Gastroesophageal sphincter (tissue), 3 donors: Measurements from ENCODE around the gene TP53BP2.

Experiments used
- EP300 ChIP-seq: sonication (generic); formaldehyde crosslinking; IDR thresholded peaks from one replicate; pipeline ENCODE4 v1.6.1; 2017; ENCODE audit warnings: antibody characterized with exemption, mild to moderate bottlenecking
- POLR2A ChIP-seq, 2 donors: fragments of 450-650 bp; IDR thresholded peaks; one replicate each; pipeline ENCODE4 v1.6.1; 2017; ENCODE audit warnings: antibody characterized with exemption in 2 of 2, mild to moderate bottlenecking in 2 of 2, moderate library complexity in 1 of 2
- TF ChIP-seq, protein P1 (sequence below), 4 experiments: fragments of 200-600 bp in 2 of 4; fragments of 450-650 bp in 2 of 4; sonication (generic) in 1 of 4; IDR thresholded peaks; one replicate each; pipeline ENCODE4 v1.5.1; 2017 to 2019; ENCODE audit warnings: antibody characterized with exemption in 4 of 4, mild to moderate bottlenecking in 2 of 4, moderate library complexity in 2 of 4

DNA sequence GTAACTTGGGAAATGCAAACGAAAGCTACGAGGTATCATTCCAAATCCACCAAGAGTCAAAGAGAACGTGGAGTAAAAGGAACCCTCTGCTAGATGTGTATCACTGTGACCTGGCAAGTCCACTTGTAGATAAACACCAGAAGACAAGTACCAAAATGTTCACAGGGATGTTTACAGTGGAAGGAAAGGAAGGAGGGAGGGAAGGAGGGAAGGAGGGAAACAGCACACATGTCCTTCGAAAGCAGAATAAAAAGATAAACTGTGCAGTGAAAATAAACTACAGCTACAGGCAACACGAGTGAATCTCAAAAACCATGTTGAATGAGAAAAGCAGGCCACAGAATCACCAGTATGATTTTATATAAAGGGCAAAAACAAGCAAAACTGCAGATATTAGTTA is 59.9 kb downstream of the TP53BP2 start:
- TF ChIP-seq, protein P1, sequence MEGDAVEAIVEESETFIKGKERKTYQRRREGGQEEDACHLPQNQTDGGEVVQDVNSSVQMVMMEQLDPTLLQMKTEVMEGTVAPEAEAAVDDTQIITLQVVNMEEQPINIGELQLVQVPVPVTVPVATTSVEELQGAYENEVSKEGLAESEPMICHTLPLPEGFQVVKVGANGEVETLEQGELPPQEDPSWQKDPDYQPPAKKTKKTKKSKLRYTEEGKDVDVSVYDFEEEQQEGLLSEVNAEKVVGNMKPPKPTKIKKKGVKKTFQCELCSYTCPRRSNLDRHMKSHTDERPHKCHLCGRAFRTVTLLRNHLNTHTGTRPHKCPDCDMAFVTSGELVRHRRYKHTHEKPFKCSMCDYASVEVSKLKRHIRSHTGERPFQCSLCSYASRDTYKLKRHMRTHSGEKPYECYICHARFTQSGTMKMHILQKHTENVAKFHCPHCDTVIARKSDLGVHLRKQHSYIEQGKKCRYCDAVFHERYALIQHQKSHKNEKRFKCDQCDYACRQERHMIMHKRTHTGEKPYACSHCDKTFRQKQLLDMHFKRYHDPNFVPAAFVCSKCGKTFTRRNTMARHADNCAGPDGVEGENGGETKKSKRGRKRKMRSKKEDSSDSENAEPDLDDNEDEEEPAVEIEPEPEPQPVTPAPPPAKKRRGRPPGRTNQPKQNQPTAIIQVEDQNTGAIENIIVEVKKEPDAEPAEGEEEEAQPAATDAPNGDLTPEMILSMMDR (IDR thresholded peaks at IDR 0.05): no peak
- TF ChIP-seq EP300 (no peak), POLR2A (IDR thresholded peaks at IDR 0.05) (no peak)
